Trophoblast cell (in vitro differentiated cells and primary cell): ENCODE results near the gene CCDC38.

Experiments
- DNase-seq, 2 donors: peaks; one replicate each; pipeline ENCODE4 v3.0.0-alpha.2; 2016
- H2AFZ ChIP-seq: 2 replicates; pipeline ENCODE4 v1.6.1; 2013; ENCODE audit warnings: low read length, moderate library complexity, mild to moderate bottlenecking; ENCODE audit not compliant: insufficient read depth, poor library complexity
- H2AK5ac ChIP-seq: 2 replicates; pipeline ENCODE4 v1.6.1; 2013; ENCODE audit warnings: mild to moderate bottlenecking, low read length
- H2BK120ac ChIP-seq: 2 replicates; pipeline ENCODE4 v1.6.1; 2013; ENCODE audit warnings: low read length, mild to moderate bottlenecking, moderate library complexity; ENCODE audit not compliant: insufficient read depth, poor library complexity
- H2BK12ac ChIP-seq: 2 replicates; pipeline ENCODE4 v1.6.1; 2013; ENCODE audit warnings: mild to moderate bottlenecking, low read length, moderate library complexity
- H2BK5ac ChIP-seq: 2 replicates; pipeline ENCODE4 v1.6.1; 2013; ENCODE audit warnings: low read length, low read depth, moderate library complexity, mild to moderate bottlenecking; ENCODE audit not compliant: poor library complexity
- H3K14ac ChIP-seq: 2 replicates; pipeline ENCODE4 v1.6.1; 2013; ENCODE audit warnings: mild to moderate bottlenecking, low read length
- H3K18ac ChIP-seq: 2 replicates; pipeline ENCODE4 v1.6.1; 2013; ENCODE audit warnings: mild to moderate bottlenecking, low read length
- H3K23ac ChIP-seq: 2 replicates; pipeline ENCODE4 v1.6.1; 2013; ENCODE audit warnings: low read length
- H3K27ac ChIP-seq: 2 replicates; pipeline ENCODE4 v1.5.1; 2013; ENCODE audit warnings: low read depth, mild to moderate bottlenecking, inconsistent platforms, low read length, moderate library complexity
- H3K27me3 ChIP-seq: 2 replicates; pipeline ENCODE4 v1.6.1; 2013; ENCODE audit warnings: inconsistent platforms, mild to moderate bottlenecking, low read length, moderate library complexity; ENCODE audit not compliant: insufficient read depth
- H3K36me3 ChIP-seq, 2 experiments: 1 replicate in 1 of 2; 2 replicates in 1 of 2; pipeline ENCODE4 v1.6.1; 2013; ENCODE audit warnings: low read length in 2 of 2, mild to moderate bottlenecking in 2 of 2, moderate library complexity in 1 of 2; ENCODE audit not compliant: insufficient read depth in 2 of 2, control insufficient read depth in 1 of 2
- H3K4ac ChIP-seq: 2 replicates; pipeline ENCODE4 v1.6.1; 2013; ENCODE audit warnings: low read depth, mild to moderate bottlenecking, low read length, moderate library complexity
- H3K4me1 ChIP-seq, 2 experiments: 1 replicate in 1 of 2; 2 replicates in 1 of 2; pipeline ENCODE4 v1.6.1; 2013; ENCODE audit warnings: low read length in 2 of 2, mild to moderate bottlenecking in 2 of 2, moderate library complexity in 1 of 2; ENCODE audit not compliant: insufficient read depth in 2 of 2, control insufficient read depth in 1 of 2
- H3K4me2 ChIP-seq: 2 replicates; pipeline ENCODE4 v1.6.1; 2013; ENCODE audit warnings: inconsistent platforms, mild to moderate bottlenecking, low read length, moderate library complexity
- H3K4me3 ChIP-seq: 2 replicates; pipeline ENCODE4 v1.5.1; 2013; ENCODE audit warnings: mild to moderate bottlenecking, low read depth, low read length, inconsistent platforms
- H3K79me1 ChIP-seq: one replicate; pipeline ENCODE4 v1.6.1; 2013; ENCODE audit warnings: low read length
- H3K79me2 ChIP-seq: 2 replicates; pipeline ENCODE4 v1.6.1; 2013; ENCODE audit warnings: low read length, mild to moderate bottlenecking; ENCODE audit not compliant: control insufficient read depth, insufficient read depth, poor library complexity
- H3K9ac ChIP-seq: 2 replicates; pipeline ENCODE4 v1.6.1; 2013; ENCODE audit warnings: mild to moderate bottlenecking, low read length
- H3K9me3 ChIP-seq: 2 replicates; pipeline ENCODE4 v1.6.1; 2013; ENCODE audit warnings: low read depth, mild to moderate bottlenecking, control low read depth, inconsistent platforms, low read length; ENCODE audit not compliant: insufficient read depth
- H4K12ac ChIP-seq: 2 replicates; pipeline ENCODE4 v1.6.1; 2013; ENCODE audit warnings: low read depth, mild to moderate bottlenecking, low read length, moderate library complexity
- H4K8ac ChIP-seq: 2 replicates; pipeline ENCODE4 v1.6.1; 2013; ENCODE audit warnings: low read depth, mild to moderate bottlenecking, low read length, moderate library complexity
- H4K91ac ChIP-seq: one replicate; pipeline ENCODE4 v1.6.1; 2013; ENCODE audit warnings: low read depth, mild to moderate bottlenecking, low read length, moderate library complexity
- WGBS: extraction: QIAGEN DNeasy Blood & Tissue Kit; methylation state at CpG from one replicate; pipeline ENCODE4 v1.1.7; 2013; ENCODE audit warnings: missing lambda C conversion rate; ENCODE audit not compliant: insufficient read length, insufficient coverage; ENCODE audit errors: extremely low coverage; 5-methylcytosine and 5-hydroxymethylcytosine counted together

CCDC38 gene

DNA sequence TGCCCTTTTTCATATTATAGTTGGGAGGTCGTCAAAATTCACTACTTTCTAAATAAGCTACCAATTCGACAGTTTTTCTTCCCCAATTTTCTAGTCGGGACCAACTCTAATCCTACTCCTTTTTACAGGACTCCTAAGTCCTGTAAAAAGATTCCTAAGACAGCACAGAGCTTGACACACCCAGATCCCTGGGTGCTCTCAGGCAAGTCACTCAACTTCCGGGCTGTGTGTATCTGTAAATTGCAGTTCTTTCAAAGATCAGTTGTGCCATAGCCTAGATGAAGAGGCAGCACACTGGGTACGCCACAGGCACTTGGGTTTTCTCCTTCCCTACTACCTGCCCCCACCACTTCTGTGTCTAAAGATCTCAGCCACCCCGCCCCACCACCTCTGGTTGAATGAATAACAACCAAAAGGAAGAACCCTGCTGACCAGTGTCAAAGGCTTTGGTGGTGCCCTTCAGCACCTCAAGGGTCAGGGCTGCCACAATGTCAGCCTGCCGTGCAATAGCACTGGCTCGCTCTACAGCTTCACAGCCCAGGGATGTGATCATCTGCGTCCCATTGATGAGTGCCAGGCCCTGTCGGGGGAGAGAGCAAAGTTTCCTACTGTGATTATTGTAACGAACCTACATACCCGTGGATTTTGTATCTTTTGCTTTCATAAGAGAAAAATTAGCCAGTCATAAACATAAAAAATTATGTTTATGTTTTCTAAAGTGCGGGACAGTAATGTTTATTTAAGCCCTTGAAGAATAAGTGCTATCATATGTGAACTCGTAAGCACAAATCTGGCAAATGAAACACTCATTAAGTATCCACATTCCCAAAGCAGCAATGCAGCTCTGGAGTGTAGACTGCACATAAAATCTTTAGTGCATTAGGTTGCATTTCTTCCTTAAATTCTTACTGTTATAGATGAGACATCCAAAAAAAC is 44.5 kb upstream of the CCDC38 start:
- H4K12ac ChIP-seq: no peak overlapping the region
- no peak overlapping the region for H3K4me3 ChIP-seq
- H3K14ac ChIP-seq: no peak overlapping the region
- no peaks in the 10 kb centered on the region for H3K79me2 ChIP-seq
- no peak overlapping the region for H2BK120ac ChIP-seq
- no peak overlapping the region for H2BK5ac ChIP-seq
- H2AFZ ChIP-seq: no peak overlapping the region
- no peak overlapping the region for H3K4me2 ChIP-seq
- no peaks in the 10 kb centered on the region for H3K79me1 ChIP-seq
- no peak overlapping the region for H3K4ac ChIP-seq
- no peaks in the 10 kb centered on the region for H3K4me1 ChIP-seq
- no peak overlapping the region for H3K18ac ChIP-seq
- no peak overlapping the region for H2BK12ac ChIP-seq
- no peak overlapping the region for H2AK5ac ChIP-seq
- no peaks in the 10 kb centered on the region for H3K9me3 ChIP-seq
- no peaks in the 10 kb centered on the region for H3K36me3 ChIP-seq
- no peak overlapping the region for H3K23ac ChIP-seq
- H4K8ac ChIP-seq: no peak overlapping the region
- no peak overlapping the region for H3K9ac ChIP-seq
- H3K27ac ChIP-seq: no peak overlapping the region
- no peak for DNase-seq
- no CpG with 5 or more reads among the region's 14 CpGs for WGBS
- H3K27me3 ChIP-seq: no peaks in the 10 kb centered on the region
- no peak overlapping the region for H4K91ac ChIP-seq

- no peak overlapping the region for H3K18ac ChIP-seq
- no peaks in the 10 kb centered on the region for H3K36me3 ChIP-seq
- no peak overlapping the region for H2BK12ac ChIP-seq
- no peak overlapping the region for H3K9ac ChIP-seq
- no peak for DNase-seq
- H3K4ac ChIP-seq: no peak overlapping the region
- H3K23ac ChIP-seq: no peak overlapping the region
- no peak overlapping the region for H4K8ac ChIP-seq
- H3K4me2 ChIP-seq: no peak overlapping the region
- no peak overlapping the region for H2AFZ ChIP-seq
- H2BK5ac ChIP-seq: no peak overlapping the region
- no peak overlapping the region for H3K4me3 ChIP-seq
- H4K91ac ChIP-seq: no peak overlapping the region
- no peak overlapping the region for H3K27ac ChIP-seq
- H2BK120ac ChIP-seq: no peak overlapping the region
- no peaks in the 10 kb centered on the region for H3K79me1 ChIP-seq
- H3K27me3 ChIP-seq: no peaks in the 10 kb centered on the region
- H3K79me2 ChIP-seq: no peaks in the 10 kb centered on the region
- no peak overlapping the region for H3K14ac ChIP-seq
- H2AK5ac ChIP-seq: no peak overlapping the region
- H3K9me3 ChIP-seq: no peaks in the 10 kb centered on the region
- H3K4me1 ChIP-seq: no peaks in the 10 kb centered on the region
- WGBS: no CpG with 5 or more reads among the region's 1 CpG
- H4K12ac ChIP-seq: no peak overlapping the region
These were observed 42.3 kb upstream of the CCDC38 start for GRCh38 chr12:95984682-95985081.

DNA sequence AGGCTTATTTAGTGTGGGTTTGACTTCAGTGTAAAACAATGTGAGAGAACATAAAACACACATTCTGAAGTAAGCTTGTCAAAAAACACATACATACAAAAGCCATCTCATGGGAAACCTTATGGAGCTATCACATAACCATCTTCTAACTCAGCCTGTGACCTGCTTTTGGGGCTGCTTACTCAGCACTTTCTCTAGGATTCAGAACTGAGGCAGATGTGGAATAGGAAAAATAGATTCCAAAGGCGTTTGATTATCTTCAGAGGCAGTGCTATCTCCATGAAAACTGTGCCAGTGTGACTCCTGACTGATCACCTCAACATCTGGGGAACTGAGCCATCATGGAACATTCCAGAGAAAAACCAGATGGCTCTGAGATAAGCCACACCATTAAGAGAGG is 40.2 kb upstream of the CCDC38 start:
- no CpG with 5 or more reads among the region's 1 CpG for WGBS
- no peak overlapping the region for H4K91ac ChIP-seq
- no peak overlapping the region for H2AFZ ChIP-seq
- H2BK12ac ChIP-seq: no peak overlapping the region
- no peak overlapping the region for H3K4ac ChIP-seq
- no peak overlapping the region for H3K14ac ChIP-seq
- no peak overlapping the region for H3K27ac ChIP-seq
- H3K27me3 ChIP-seq: no peaks in the 10 kb centered on the region
- H2BK120ac ChIP-seq: no peak overlapping the region
- no peak overlapping the region for H3K18ac ChIP-seq
- no peak for DNase-seq
- no peak overlapping the region for H3K9ac ChIP-seq
- no peak overlapping the region for H3K23ac ChIP-seq
- no peak overlapping the region for H4K12ac ChIP-seq
- no peaks in the 10 kb centered on the region for H3K79me1 ChIP-seq
- H3K4me1 ChIP-seq: no peaks in the 10 kb centered on the region
- H3K9me3 ChIP-seq: no peaks in the 10 kb centered on the region
- H2AK5ac ChIP-seq: no peak overlapping the region
- H3K4me3 ChIP-seq: no peak overlapping the region
- no peaks in the 10 kb centered on the region for H3K79me2 ChIP-seq
- H2BK5ac ChIP-seq: no peak overlapping the region
- H3K4me2 ChIP-seq: no peak overlapping the region
- H3K36me3 ChIP-seq: no peaks in the 10 kb centered on the region
- H4K8ac ChIP-seq: no peak overlapping the region

- Histone ChIP-seq H4K91ac (no peak overlapping the region), H3K9me3 (no peaks in the 10 kb centered on the region), H4K8ac (no peak overlapping the region), H3K27ac (no peak overlapping the region), H3K14ac (no peak overlapping the region), H3K23ac (no peak overlapping the region), H2AFZ (no peak overlapping the region), H3K18ac (no peak overlapping the region), H3K79me2 (no peaks in the 10 kb centered on the region), H3K36me3 (no peaks in the 10 kb centered on the region), H3K4me1 (peaks cover 4 to 6% of the 10 kb centered on the region in 2 experiments), H3K4ac (no peak overlapping the region), H2BK12ac (no peak overlapping the region), H3K4me2 (no peak overlapping the region), H2BK120ac (no peak overlapping the region), H4K12ac (no peak overlapping the region), H2BK5ac (no peak overlapping the region), H3K27me3 (no peaks in the 10 kb centered on the region), H2AK5ac (no peak overlapping the region), H3K4me3 (no peak overlapping the region), H3K9ac (no peak overlapping the region), H3K79me1 (no peaks in the 10 kb centered on the region)
- DNase-seq: no peak
- WGBS: no CpG with 5 or more reads among the region's 5 CpGs
These were observed 38.0 kb upstream of the CCDC38 start for GRCh38 chr12:95980437-95980836.
